GM18508 (cell line): ENCODE measurements around the gene ZNF205.
"Not testable (repeated sequence)": the region's sequence is repeated elsewhere in the genome, so short reads cannot be mapped to it uniquely, and the experiment has no call there.

Experiments used
- ATAC-seq: cut with Tn5 transposase; IDR thresholded peaks from one replicate; pipeline ENCODE4 v1.9.1; 2021; ENCODE audit warnings: moderate number of reproducible peaks; ENCODE audit not compliant: insufficient read depth, unreplicated experiment

The ZNF205 gene

DNA sequence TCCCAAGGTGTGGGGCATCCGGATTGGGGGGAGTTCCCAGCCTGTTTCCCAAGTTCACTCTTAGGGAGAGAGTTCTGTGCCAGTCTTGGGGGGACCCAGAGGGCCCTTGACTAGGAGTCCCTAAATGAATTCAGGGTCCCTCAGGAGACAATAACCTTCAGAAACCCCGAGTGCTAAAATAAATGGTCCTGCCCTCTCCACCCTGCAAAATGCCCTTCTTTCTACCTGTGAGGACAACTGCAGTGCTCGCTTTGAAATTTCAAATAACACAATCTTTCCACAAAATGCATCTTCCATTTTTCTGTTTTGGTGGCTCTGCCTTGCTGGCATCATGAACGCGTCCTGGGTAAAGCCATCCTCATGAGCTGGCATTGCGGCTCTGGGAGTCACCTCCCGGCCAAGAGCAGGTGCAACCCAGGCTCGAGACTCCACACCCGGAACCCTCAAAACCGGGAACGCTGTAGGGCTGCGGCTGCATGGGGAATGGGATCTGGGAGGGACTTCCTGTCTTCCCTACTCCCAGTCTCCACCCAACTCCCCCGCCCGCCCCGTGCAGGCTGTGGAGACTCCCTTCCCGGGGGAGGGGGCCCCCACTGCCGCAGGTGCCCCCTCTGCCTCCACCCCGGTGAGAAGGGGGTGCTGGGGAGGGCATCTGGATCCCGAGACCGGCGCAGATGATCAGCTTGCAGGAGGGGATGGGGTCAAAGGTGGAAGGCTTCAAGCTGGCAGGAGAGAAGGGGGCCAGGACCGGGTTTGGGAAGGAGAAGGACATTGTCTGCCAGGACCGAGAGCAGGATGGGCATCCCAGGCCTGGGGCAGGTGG lies at the start of gene ZNF205:
Gene ZNF205 (plus strand): TSS at position 529 of the 823 bp plus-strand sequence. CDS start 845 bp downstream, outside the sequence.
- no peak for ATAC-seq

DNA sequence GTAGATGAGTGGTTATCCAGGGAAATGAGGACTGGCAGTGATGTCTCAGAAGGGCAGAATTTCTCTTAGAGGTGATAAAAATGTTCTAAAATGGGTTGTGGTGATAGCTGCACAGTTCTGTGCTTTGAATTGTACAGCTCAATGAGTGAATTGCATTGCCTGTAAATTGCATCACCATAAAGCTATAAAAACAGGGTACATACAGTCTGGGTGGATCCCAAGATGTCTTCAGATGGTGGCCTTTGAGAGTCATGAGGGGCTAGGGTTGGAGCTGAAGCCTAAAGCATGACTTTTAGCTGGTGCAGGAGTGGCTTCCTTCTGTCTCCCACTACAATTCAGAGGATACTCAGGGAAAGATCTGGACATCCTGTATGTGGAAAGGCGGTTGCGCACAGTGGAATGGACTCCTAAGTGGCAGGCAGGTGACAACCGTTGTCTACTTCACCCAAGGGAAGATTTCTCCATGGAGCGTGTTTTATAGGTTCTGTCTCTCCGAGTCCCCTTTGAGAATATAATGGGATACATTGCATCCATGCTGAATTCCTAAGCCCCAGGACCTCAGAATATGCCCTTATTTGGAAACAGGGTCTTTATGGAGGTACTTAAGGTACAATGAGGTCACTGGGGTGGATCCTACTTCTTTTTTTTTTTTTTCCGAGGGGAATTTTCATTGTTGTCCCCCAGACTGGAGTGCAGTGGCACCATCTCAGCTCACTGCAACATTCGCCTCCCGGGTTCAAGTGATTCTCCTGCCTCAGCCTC lies 48.6 kb upstream of the ZNF205 start:
- no peak for ATAC-seq

- ATAC-seq: no peak
Measured at GRCh38 chr16:3065069-3065741, 47.2 kb upstream of the ZNF205 start, which contains the start of gene IL32. TSS of gene IL32 (plus strand) at chr16:3065640. CDS start at chr16:3065812, 172 bp downstream.

- no peak for ATAC-seq
Measured at GRCh38 chr16:3065742-3066439, 46.5 kb upstream of the ZNF205 start.

- ATAC-seq: no peak
Measured at GRCh38 chr16:3066440-3066748, 46.0 kb upstream of the ZNF205 start.

GRCh38 chr16:3068487-3068886 lies 43.9 kb upstream of the ZNF205 start:
- no peak for ATAC-seq

DNA sequence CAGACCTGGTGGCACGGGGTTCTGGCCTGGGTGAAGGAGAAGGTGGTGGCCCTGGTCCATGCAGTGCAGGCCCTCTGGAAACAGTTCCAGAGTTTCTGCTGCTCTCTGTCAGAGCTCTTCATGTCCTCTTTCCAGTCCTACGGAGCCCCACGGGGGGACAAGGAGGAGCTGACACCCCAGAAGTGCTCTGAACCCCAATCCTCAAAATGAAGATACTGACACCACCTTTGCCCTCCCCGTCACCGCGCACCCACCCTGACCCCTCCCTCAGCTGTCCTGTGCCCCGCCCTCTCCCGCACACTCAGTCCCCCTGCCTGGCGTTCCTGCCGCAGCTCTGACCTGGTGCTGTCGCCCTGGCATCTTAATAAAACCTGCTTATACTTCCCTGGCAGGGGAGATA lies 43.2 kb upstream of the ZNF205 start:
- ATAC-seq: not testable (repeated sequence)

DNA sequence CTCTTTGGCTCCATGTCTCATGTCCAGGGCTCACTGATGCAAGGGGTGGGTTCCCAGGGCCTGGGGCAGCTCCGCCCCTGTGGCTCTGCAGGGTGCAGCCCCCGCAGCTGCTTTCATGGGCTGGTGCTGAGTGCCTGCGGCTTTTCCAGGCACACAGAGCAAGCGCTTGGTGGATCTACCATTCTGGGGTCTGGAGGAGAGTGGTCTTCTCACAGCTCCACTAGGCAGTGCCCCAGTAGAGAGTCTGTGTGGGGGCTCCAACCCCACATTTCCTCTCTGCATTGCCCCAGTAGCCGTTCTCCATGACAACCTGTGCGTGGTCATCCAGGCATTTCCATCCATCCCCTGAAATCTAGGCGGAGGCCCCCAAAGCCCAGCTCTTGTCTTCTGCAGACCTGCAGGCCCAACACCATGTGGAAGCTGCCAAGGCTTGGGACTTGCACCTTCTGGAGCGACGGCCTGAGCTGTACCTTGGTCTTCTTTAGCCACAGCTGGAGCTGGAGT lies 41.7 kb upstream of the ZNF205 start:
- ATAC-seq: no peak

DNA sequence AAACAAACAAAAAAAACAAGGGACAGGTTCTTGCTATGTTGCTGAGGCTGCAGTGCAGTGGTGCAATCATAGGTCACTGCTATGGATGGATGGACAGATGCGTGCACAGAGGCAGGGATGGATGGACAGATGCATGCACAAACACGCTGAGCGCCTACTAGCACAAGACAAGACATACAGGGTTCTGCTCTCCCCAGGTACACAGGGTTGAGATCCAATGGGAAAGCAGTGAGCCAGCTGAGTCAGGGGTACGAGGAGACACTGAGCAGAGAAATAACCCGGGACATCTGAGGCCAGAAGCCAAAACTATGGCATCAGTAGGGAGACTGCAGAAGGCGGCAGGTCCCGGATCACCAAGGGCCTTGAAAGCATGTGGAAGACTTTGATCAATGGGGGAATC lies 40.7 kb upstream of the ZNF205 start:
- no peak for ATAC-seq

- ATAC-seq: not testable (repeated sequence)
Measured at GRCh38 chr16:3072148-3072547, 40.2 kb upstream of the ZNF205 start.

DNA sequence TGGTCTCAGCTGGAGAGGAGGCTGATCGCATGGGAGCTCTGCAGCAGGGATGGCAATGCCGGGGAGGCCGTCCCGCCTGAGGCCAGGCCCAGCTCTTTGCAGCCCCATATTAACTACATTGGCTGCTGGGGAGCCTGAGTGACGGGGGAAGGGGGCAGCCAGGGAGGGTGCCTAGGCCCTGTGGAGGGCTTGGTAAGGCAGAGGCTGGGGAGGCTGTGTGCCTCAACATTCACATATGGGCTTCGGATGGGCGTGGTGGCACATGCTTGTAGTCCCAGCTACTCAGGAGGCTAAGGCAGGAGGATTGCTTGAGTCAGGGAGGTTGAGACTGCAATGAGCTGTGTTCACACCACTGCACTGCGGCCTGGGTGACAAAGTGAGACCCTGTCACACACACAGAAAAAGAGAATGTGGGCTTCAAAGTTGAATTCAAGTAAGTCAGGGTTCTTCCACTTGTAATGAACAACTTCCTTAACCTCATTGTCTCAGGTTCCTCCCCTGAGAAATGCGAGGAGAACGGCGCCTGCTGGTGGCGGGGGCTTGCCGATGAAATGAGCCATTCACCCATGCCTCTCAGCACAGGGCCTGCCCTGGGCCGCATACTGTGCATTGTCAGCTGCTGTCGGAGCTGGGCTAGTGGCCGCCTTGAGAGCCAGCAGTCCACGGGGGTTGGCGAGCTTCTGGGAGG lies 39.7 kb upstream of the ZNF205 start:
- ATAC-seq: not testable (repeated sequence)

DNA sequence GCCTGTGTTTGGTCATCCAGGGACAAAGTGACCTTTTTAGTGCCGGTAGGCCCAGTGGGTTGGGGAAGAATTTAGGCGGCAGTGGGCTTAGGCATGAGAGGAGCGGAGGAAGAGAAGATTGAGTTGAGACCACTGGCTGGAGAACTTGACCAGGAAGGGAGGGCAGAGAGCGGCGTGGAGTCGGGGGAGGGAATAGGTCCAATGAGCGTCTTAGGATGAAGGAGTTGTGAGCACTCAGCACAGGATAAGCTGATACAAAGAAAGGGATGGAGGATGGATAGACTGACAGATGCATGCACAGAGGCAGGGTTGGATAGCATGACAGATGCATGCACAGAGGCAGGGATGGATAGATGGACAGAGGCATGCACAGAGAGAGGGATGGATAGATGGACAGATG lies 38.9 kb upstream of the ZNF205 start:
- no peak for ATAC-seq

GRCh38 chr16:3074860-3075522 lies 37.4 kb upstream of the ZNF205 start:
- ATAC-seq: peak; percentile 49

DNA sequence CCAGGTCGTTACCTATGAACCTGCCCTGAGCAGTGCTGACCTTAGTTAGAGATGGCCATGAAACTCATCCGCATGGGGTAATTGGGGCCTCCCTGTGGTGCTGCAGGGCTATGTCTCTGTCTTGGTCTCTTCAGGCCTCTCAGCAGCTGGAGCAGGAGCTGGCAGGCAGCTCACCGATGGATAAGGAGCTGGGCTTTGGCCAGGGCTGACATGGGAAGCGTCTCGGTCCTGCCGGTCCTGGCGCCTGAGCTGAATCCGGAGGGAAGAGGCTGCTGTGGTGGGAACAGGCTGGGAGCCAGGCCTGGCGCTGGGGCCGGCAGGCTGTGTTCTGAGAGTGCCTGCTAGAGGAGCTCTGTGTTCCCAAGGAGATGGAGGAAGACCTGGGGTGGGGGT lies 36.9 kb upstream of the ZNF205 start:
- no peak for ATAC-seq

DNA sequence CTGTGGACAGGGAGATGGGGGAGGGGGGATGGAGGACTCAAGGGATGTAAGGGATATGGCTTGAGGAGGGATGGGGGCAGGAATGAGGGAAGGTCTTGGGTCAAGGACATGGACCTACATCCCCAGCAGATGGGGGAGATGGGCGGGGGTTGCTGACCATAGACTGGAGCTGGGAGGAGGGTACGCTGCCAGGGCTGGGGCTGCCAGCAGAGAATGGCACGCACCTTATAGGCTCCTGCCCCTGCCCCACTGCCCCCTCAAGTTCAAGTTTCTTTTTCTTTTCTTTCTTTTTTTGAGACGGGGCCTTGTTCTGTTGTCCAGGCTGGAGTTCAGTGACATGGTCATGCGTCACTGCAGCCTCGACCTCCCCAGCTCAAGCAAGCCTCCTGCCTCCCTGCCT lies 36.4 kb upstream of the ZNF205 start:
- not testable (repeated sequence) for ATAC-seq

- ATAC-seq: no peak
Measured at GRCh38 chr16:3076577-3076976, 35.8 kb upstream of the ZNF205 start.

DNA sequence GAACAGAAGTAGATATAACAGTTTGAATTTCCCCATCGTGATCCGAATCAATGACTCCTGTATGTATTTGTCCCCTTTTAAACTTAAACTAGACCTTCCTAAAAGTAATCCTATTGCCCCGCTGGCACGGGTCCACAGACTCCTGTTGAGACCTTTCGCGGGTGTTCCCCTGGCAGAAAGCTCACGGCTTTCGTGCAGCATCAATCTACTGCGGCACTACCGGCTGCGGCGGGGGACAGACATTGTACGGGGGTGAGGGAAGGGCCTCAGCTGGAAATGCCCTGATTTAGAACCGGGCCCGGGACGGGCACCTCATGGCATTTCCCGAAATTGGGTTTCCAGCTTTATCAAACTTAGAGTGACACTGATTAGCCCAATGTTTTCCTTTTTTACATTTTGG lies 32.4 kb upstream of the ZNF205 start:
- ATAC-seq: no peak

DNA sequence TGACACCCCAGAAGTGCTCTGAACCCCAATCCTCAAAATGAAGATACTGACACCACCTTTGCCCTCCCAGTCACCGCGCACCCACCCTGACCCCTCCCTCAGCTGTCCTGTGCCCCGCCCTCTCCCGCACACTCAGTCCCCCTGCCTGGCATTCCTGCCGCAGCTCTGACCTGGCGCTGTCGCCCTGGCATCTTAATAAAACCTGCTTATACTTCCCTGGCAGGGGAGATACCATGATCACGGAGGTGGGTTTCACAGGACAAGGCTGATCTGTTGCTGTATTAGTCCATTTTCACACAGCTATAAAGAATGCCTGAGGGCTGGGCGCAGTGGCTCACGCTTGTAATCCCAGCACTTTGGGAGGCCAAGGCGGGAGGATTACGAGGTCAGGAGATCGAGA lies 30.4 kb upstream of the ZNF205 start:
- ATAC-seq: not testable (repeated sequence)

- not testable (repeated sequence) for ATAC-seq
Measured at GRCh38 chr16:3083408-3083807, 29.0 kb upstream of the ZNF205 start.
